ENCODE results near the gene CISH.

CISH gene

DNA sequence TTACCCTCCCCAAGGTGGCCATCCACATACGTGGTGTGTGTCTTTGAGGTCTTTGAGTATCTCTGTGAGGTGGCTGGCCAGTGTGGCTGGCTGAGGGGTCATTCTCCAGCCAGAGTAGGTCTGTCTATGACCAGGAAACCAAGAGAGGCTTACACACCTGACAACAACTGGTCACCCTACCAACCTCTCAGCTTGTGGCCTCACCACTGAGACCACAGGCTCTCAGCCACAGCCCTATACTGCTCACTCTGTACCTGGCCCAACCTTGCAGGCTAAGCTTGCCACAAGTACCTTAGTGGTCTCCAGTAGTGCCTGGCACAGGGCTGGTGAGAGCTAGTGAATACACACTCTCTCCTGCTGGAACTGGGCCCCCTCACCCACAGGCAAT lies 37.1 kb downstream of the CISH start:
- no peaks in the 10 kb centered on the region for H3K79me1 ChIP-seq (ENCODE audit: low read length)
- no peak overlapping the region for H4K5ac ChIP-seq (ENCODE audit: low read length)
- no peak overlapping the region for H3K4me3 ChIP-seq (ENCODE audit: low read length)
- WGBS (ENCODE audit: extremely low coverage, insufficient coverage, low lambda C conversion rate) = no CpG with 5 or more reads among the region's 1 CpG
- H3K27me3 ChIP-seq (ENCODE audit: insufficient read depth, low read length, poor library complexity) = no peaks in the 10 kb centered on the region
- H3K23ac ChIP-seq (ENCODE audit: low read length) = no peak overlapping the region
- H3K18ac ChIP-seq (ENCODE audit: low read length) = no peak overlapping the region
- H2BK120ac ChIP-seq (ENCODE audit: low read depth, low read length) = no peak overlapping the region
- no peak overlapping the region for H2BK15ac ChIP-seq (replicated peaks; ENCODE audit: low read depth)
- DNase-seq = no peak
- no peaks in the 10 kb centered on the region for H3K36me3 ChIP-seq (ENCODE audit: control insufficient read depth, insufficient read depth, low read length)
- no peak overlapping the region for H3K4ac ChIP-seq (ENCODE audit: low read depth, low read length)
- no peaks in the 10 kb centered on the region for H3K79me2 ChIP-seq (ENCODE audit: control insufficient read depth, insufficient read depth, low read length)
- H2AK5ac ChIP-seq (ENCODE audit: low read length) = no peak overlapping the region
- no peak overlapping the region for H3K9ac ChIP-seq (ENCODE audit: low read length)
- H3K56ac ChIP-seq (ENCODE audit: low read length) = no peak overlapping the region
- H2BK5ac ChIP-seq (ENCODE audit: low read length) = no peak overlapping the region
- H4K8ac ChIP-seq (ENCODE audit: low read depth, low read length) = no peak overlapping the region
- no peaks in the 10 kb centered on the region for H3K4me1 ChIP-seq (ENCODE audit: control insufficient read depth, low read depth, low read length)
- no peak overlapping the region for H3K4me2 ChIP-seq (ENCODE audit: low read length)
- H3K27ac ChIP-seq (ENCODE audit: low read depth, low read length) = no peak overlapping the region

DNA sequence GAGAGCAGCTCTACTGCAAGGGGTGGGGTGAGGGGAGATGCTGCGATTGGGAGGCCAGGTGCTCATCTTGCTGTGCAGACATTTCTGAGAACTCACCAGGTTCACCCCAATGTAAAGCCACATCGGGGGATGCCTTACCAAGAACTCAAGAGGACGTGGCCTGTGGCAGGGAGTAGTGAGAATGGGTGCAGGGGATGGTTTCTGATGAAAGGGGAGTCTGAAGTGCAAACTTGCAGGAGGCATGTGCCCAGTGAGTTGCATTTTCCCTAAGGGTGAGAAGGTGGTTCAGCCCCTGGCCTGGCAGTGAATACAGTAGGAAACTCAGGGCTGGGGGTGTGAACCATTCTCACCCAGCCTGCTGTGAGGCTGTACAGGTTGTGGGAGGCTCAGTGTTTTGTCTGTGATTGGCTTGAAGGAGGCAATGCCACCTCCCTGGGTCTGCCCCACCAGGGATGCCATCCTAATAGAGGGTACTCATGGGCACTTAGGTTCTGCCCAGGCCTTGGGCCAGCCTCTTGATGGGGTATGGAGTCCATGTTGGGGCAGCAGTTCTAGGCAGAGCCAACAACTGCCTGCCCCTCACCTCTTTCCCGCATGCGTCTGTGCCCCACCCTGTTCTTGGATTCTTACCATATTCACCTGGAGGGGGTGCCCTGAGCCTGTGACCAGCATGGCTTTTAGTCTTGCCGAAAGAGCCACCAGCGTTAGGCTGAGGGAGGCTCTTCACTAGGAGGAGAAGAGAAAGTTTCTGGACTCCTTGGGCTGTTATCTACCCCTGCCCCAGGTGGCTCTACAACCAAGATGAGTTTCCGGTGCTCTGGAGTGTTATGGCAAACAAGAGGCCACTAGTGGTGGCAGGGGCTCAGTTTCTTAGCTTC lies 37.8 kb downstream of the CISH start:
- no peak overlapping the region for H3K18ac ChIP-seq (ENCODE audit: low read length)
- no peak overlapping the region for H3K27ac ChIP-seq (ENCODE audit: low read depth, low read length)
- no peaks in the 10 kb centered on the region for H3K4me1 ChIP-seq (ENCODE audit: control insufficient read depth, low read depth, low read length)
- H3K9ac ChIP-seq (ENCODE audit: low read length) = no peak overlapping the region
- H3K36me3 ChIP-seq (ENCODE audit: control insufficient read depth, insufficient read depth, low read length) = no peaks in the 10 kb centered on the region
- no peak overlapping the region for H2BK120ac ChIP-seq (ENCODE audit: low read depth, low read length)
- H2BK15ac ChIP-seq (replicated peaks; ENCODE audit: low read depth) = no peak overlapping the region
- H3K4ac ChIP-seq (ENCODE audit: low read depth, low read length) = no peak overlapping the region
- H2BK5ac ChIP-seq (ENCODE audit: low read length) = no peak overlapping the region
- H3K23ac ChIP-seq (ENCODE audit: low read length) = no peak overlapping the region
- H3K79me2 ChIP-seq (ENCODE audit: control insufficient read depth, insufficient read depth, low read length) = no peaks in the 10 kb centered on the region
- H3K27me3 ChIP-seq (ENCODE audit: insufficient read depth, low read length, poor library complexity) = no peaks in the 10 kb centered on the region
- H3K79me1 ChIP-seq (ENCODE audit: low read length) = no peaks in the 10 kb centered on the region
- no CpG with 5 or more reads among the region's 8 CpGs for WGBS (ENCODE audit: extremely low coverage, insufficient coverage, low lambda C conversion rate)
- no peak overlapping the region for H4K8ac ChIP-seq (ENCODE audit: low read depth, low read length)
- H4K5ac ChIP-seq (ENCODE audit: low read length) = no peak overlapping the region
- no peak overlapping the region for H3K56ac ChIP-seq (ENCODE audit: low read length)
- no peak overlapping the region for H3K4me2 ChIP-seq (ENCODE audit: low read length)
- no peak overlapping the region for H3K4me3 ChIP-seq (ENCODE audit: low read length)
- DNase-seq = no peak
- no peak overlapping the region for H2AK5ac ChIP-seq (ENCODE audit: low read length)

DNA sequence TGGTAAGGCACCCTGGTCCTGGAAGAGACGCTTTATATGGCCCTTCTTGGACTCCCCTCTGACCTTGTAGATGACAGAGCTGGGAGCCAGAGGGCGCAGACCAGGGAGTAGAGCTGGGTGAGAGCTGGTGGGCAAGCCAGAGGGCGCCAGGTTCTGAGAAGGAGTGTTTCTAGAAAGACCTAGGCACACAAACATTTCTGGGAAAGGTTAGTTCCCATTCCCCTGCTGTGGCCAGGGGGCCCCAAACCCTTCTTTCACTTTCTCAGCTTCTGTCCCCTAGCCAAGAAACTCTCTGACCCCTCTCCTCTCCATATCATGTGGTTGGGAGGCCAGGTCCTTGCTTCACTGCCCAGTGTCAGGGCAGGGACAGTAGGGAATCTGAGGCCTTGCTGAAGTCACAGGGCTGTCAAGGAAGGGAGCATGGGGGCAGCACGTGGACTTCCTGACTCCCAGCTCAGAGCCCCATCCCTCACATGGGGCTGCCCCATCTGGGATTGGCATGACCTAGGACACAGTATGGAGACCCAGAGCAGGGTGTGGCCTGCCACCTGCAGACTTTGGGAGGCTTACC lies 38.7 kb downstream of the CISH start:
- no peak for DNase-seq
- Histone ChIP-seq H3K4me1 (ENCODE audit: control insufficient read depth, low read depth, low read length) (peaks cover 1% of the 10 kb centered on the region), H3K56ac (ENCODE audit: low read length) (no peak overlapping the region), H2BK5ac (ENCODE audit: low read length) (no peak overlapping the region), H2BK120ac (ENCODE audit: low read depth, low read length) (no peak overlapping the region), H4K8ac (ENCODE audit: low read depth, low read length) (no peak overlapping the region), H3K4me3 (ENCODE audit: low read length) (no peak overlapping the region), H3K79me2 (ENCODE audit: control insufficient read depth, insufficient read depth, low read length) (no peaks in the 10 kb centered on the region), H3K27me3 (ENCODE audit: insufficient read depth, low read length, poor library complexity) (no peaks in the 10 kb centered on the region), H3K27ac (ENCODE audit: low read depth, low read length) (no peak overlapping the region), H3K4me2 (ENCODE audit: low read length) (no peak overlapping the region), H3K36me3 (ENCODE audit: control insufficient read depth, insufficient read depth, low read length) (no peaks in the 10 kb centered on the region), H3K4ac (ENCODE audit: low read depth, low read length) (no peak overlapping the region), H3K23ac (ENCODE audit: low read length) (no peak overlapping the region), H3K79me1 (ENCODE audit: low read length) (no peaks in the 10 kb centered on the region), H3K9ac (ENCODE audit: low read length) (no peak overlapping the region), H2BK15ac (replicated peaks; ENCODE audit: low read depth) (no peak overlapping the region), H4K5ac (ENCODE audit: low read length) (no peak overlapping the region), H3K18ac (ENCODE audit: low read length) (no peak overlapping the region), H2AK5ac (ENCODE audit: low read length) (no peak overlapping the region)
- WGBS (ENCODE audit: extremely low coverage, insufficient coverage, low lambda C conversion rate) = no CpG with 5 or more reads among the region's 4 CpGs

GRCh38 chr3:50572158-50572557 lies 39.4 kb downstream of the CISH start:
- H3K18ac ChIP-seq (ENCODE audit: low read length) = no peak overlapping the region
- no peak overlapping the region for H2AK5ac ChIP-seq (ENCODE audit: low read length)
- no peak overlapping the region for H3K4ac ChIP-seq (ENCODE audit: low read depth, low read length)
- H3K79me1 ChIP-seq (ENCODE audit: low read length) = no peaks in the 10 kb centered on the region
- H2BK120ac ChIP-seq (ENCODE audit: low read depth, low read length) = no peak overlapping the region
- H3K4me2 ChIP-seq (ENCODE audit: low read length) = no peak overlapping the region
- no peak overlapping the region for H3K23ac ChIP-seq (ENCODE audit: low read length)
- H3K4me1 ChIP-seq (ENCODE audit: control insufficient read depth, low read depth, low read length) = peaks cover 2% of the 10 kb centered on the region
- no peak overlapping the region for H4K5ac ChIP-seq (ENCODE audit: low read length)
- no peak overlapping the region for H3K27ac ChIP-seq (ENCODE audit: low read depth, low read length)
- no peak overlapping the region for H2BK5ac ChIP-seq (ENCODE audit: low read length)
- no CpG with 5 or more reads among the region's 1 CpG for WGBS (ENCODE audit: extremely low coverage, insufficient coverage, low lambda C conversion rate)
- peak; percentile 72 for DNase-seq
- no peak overlapping the region for H2BK15ac ChIP-seq (replicated peaks; ENCODE audit: low read depth)
- no peak overlapping the region for H3K56ac ChIP-seq (ENCODE audit: low read length)
- H3K9ac ChIP-seq (ENCODE audit: low read length) = no peak overlapping the region
- H4K8ac ChIP-seq (ENCODE audit: low read depth, low read length) = no peak overlapping the region
- no peaks in the 10 kb centered on the region for H3K27me3 ChIP-seq (ENCODE audit: insufficient read depth, low read length, poor library complexity)
- no peak overlapping the region for H3K4me3 ChIP-seq (ENCODE audit: low read length)
- no peaks in the 10 kb centered on the region for H3K79me2 ChIP-seq (ENCODE audit: control insufficient read depth, insufficient read depth, low read length)
- no peaks in the 10 kb centered on the region for H3K36me3 ChIP-seq (ENCODE audit: control insufficient read depth, insufficient read depth, low read length)

- Histone ChIP-seq H4K8ac (ENCODE audit: low read depth, low read length) (no peak overlapping the region), H3K27me3 (ENCODE audit: insufficient read depth, low read length, poor library complexity) (peaks cover 3% of the 10 kb centered on the region), H3K36me3 (ENCODE audit: control insufficient read depth, insufficient read depth, low read length) (no peaks in the 10 kb centered on the region), H2BK15ac (replicated peaks; ENCODE audit: low read depth) (no peak overlapping the region), H3K4me2 (ENCODE audit: low read length) (no peak overlapping the region), H3K4ac (ENCODE audit: low read depth, low read length) (no peak overlapping the region), H3K79me2 (ENCODE audit: control insufficient read depth, insufficient read depth, low read length) (no peaks in the 10 kb centered on the region), H2BK120ac (ENCODE audit: low read depth, low read length) (no peak overlapping the region), H4K5ac (ENCODE audit: low read length) (no peak overlapping the region), H3K56ac (ENCODE audit: low read length) (no peak overlapping the region), H3K9ac (ENCODE audit: low read length) (no peak overlapping the region), H3K18ac (ENCODE audit: low read length) (no peak overlapping the region), H2BK5ac (ENCODE audit: low read length) (no peak overlapping the region), H3K4me3 (ENCODE audit: low read length) (no peak overlapping the region), H3K23ac (ENCODE audit: low read length) (no peak overlapping the region), H3K79me1 (ENCODE audit: low read length) (no peaks in the 10 kb centered on the region), H2AK5ac (ENCODE audit: low read length) (no peak overlapping the region), H3K27ac (ENCODE audit: low read depth, low read length) (no peak overlapping the region), H3K4me1 (ENCODE audit: control insufficient read depth, low read depth, low read length) (peaks cover 2% of the 10 kb centered on the region)
- no CpG with 5 or more reads among the region's 4 CpGs for WGBS (ENCODE audit: extremely low coverage, insufficient coverage, low lambda C conversion rate)
- no peak for DNase-seq
Measured at GRCh38 chr3:50571486-50571885, 40.1 kb downstream of the CISH start.
